B cell (primary cell): Measurements from ENCODE around the gene DLGAP4. TPM values are rescaled to one million over a fixed set of nuclear protein-coding genes. Genes with fewer than 3 reads are reported as not detected.

Experiments
- ATAC-seq: fragments of 200-7000 bp; cut with Tn5 transposase; one replicate; pipeline ENCODE4 v1.10.0; 2021; ENCODE audit warnings: low read depth, mild to moderate bottlenecking, moderate number of reproducible peaks, moderate library complexity
- CTCF ChIA-PET: fragments of 350-600 bp; sonication (Branson Sonifier 250); formaldehyde crosslinking; loops from one replicate; lab custom pipeline; 2021; ENCODE audit warnings: antibody characterized with exemption, inconsistent platforms; lab: Charles Lee
- POLR2A ChIA-PET: fragments of 350-600 bp; sonication (Branson Sonifier 250); formaldehyde crosslinking; loops from one replicate; lab custom pipeline; 2021; ENCODE audit warnings: antibody characterized with exemption; lab: Charles Lee
- DNase-seq: peaks from one replicate; pipeline ENCODE4 v3.0.0; 2013
- H2AFZ ChIP-seq: 2 replicates; pipeline ENCODE4 v1.6.1; 2012; ENCODE audit warnings: mild to moderate bottlenecking, low read depth, low read length; ENCODE audit not compliant: insufficient read depth, poor library complexity, severe bottlenecking
- H3K27ac ChIP-seq, 2 donors: 1 replicate in 1 of 2; 2 replicates in 1 of 2; pipeline ENCODE4 v1.5.1; 2012 to 2013; ENCODE audit warnings: low read length in 2 of 2, mild to moderate bottlenecking in 2 of 2, moderate library complexity in 1 of 2
- H3K27me3 ChIP-seq, 4 experiments: fragments of 200-600 bp in 1 of 4; sonication (generic) in 1 of 4; replicated peaks in 1 of 4; 1 replicate in 2 of 4; 2 replicates in 2 of 4; pipeline versions ENCODE4 v1.6.1 to v1.7.0; 2013 to 2016; ENCODE audit warnings: low read length in 3 of 4, mild to moderate bottlenecking in 2 of 4, mixed read lengths in 1 of 4, moderate library complexity in 1 of 4; ENCODE audit not compliant: insufficient read depth in 4 of 4, control insufficient read depth in 3 of 4; ENCODE audit errors: control extremely low read depth in 1 of 4
- H3K36me3 ChIP-seq, 2 experiments: replicated peaks in 1 of 2; 1 replicate in 1 of 2; 2 replicates in 1 of 2; pipeline versions ENCODE4 v1.6.1 to v1.7.1; 2013; ENCODE audit warnings: low read length in 1 of 2; ENCODE audit not compliant: insufficient read depth in 2 of 2, control insufficient read depth in 1 of 2; ENCODE audit errors: control extremely low read depth in 1 of 2, extremely low read depth in 1 of 2
- H3K4me1 ChIP-seq, 2 donors: fragments of 200-600 bp in 1 of 2; sonication (generic) in 1 of 2; 1 replicate in 1 of 2; 2 replicates in 1 of 2; pipeline versions ENCODE4 v1.5.1 to v1.6.1; 2013 to 2017; ENCODE audit warnings: low read length in 2 of 2; ENCODE audit not compliant: control insufficient read depth in 2 of 2, insufficient read depth in 2 of 2
- H3K4me2 ChIP-seq: replicated peaks from 2 replicates; pipeline ENCODE3; 2012; ENCODE audit warnings: mild to moderate bottlenecking, low read depth, low read length; ENCODE audit not compliant: poor library complexity, severe bottlenecking
- H3K4me3 ChIP-seq, 5 experiments: fragments of 200-600 bp in 1 of 5; sonication (generic) in 1 of 5; 1 replicate in 3 of 5; 2 replicates in 2 of 5; pipeline versions ENCODE4 v1.5.1 to v1.7.0; 2011 to 2016; ENCODE audit warnings: low read length in 4 of 5, mild to moderate bottlenecking in 4 of 5, low read depth in 2 of 5, control low read depth in 1 of 5, moderate library complexity in 1 of 5; ENCODE audit not compliant: insufficient read depth in 1 of 5; ENCODE audit errors: control extremely low read depth in 1 of 5, extremely low read depth in 1 of 5
- H3K79me2 ChIP-seq: fragments of 200-600 bp; sonication (generic); one replicate; pipeline ENCODE4 v1.6.0; 2016; ENCODE audit warnings: low read length; ENCODE audit not compliant: control insufficient read depth, insufficient read depth
- H3K9ac ChIP-seq: fragments of 200-600 bp; sonication (generic); 2 replicates; pipeline ENCODE4 v1.6.1; 2017; ENCODE audit warnings: mild to moderate bottlenecking, low read length, moderate library complexity
- H3K9me3 ChIP-seq, 3 donors: one replicate each; pipeline versions ENCODE4 v1.6.1 to v1.7.1; 2013; ENCODE audit warnings: low read length in 2 of 3; ENCODE audit not compliant: control insufficient read depth in 2 of 3, insufficient read depth in 1 of 3; ENCODE audit errors: control extremely low read depth in 1 of 3
- H4K20me1 ChIP-seq: 2 replicates; pipeline ENCODE4 v1.6.0; 2012; ENCODE audit warnings: mild to moderate bottlenecking, low read length; ENCODE audit not compliant: insufficient read depth, control insufficient read depth, poor library complexity, severe bottlenecking
- H3K27ac Mint-ChIP-seq: one replicate; pipeline ENCODE4 v1.8.0; 2021; ENCODE audit warnings: mixed read lengths
- H3K27me3 Mint-ChIP-seq: one replicate; pipeline ENCODE4 v1.8.0; 2021; ENCODE audit warnings: mixed read lengths
- H3K4me1 Mint-ChIP-seq: one replicate; pipeline ENCODE4 v1.8.0; 2021; ENCODE audit warnings: mixed read lengths
- H3K4me3 Mint-ChIP-seq: one replicate; pipeline ENCODE4 v1.8.0; 2021; ENCODE audit warnings: mixed read lengths
- H3K9me3 Mint-ChIP-seq: one replicate; pipeline ENCODE4 v1.8.0; 2022; ENCODE audit warnings: mixed read lengths; ENCODE audit not compliant: insufficient read depth
- CTCF ChIP-seq: fragments of 200-600 bp; IDR thresholded peaks from one replicate; pipeline ENCODE4 v1.8.0; 2022; ENCODE audit warnings: antibody characterized with exemption, mild to moderate bottlenecking
- EZH2 ChIP-seq: IDR thresholded peaks from 2 replicates; pipeline ENCODE4 v1.6.1; 2012; ENCODE audit warnings: borderline replicate concordance, low read depth, mild to moderate bottlenecking, moderate library complexity, low read length; ENCODE audit not compliant: insufficient read depth, poor library complexity, severe bottlenecking
- WGBS: methylation state at CpG from one replicate; pipeline ENCODE4 v1.1.5; 2013; ENCODE audit warnings: missing lambda C conversion rate; ENCODE audit not compliant: insufficient coverage; 5-methylcytosine and 5-hydroxymethylcytosine counted together
- intact Hi-C: fragments of 100-400 bp; cut with micrococcal nuclease; formaldehyde crosslinking; loops from one replicate; pipeline ENCODE4 v1.10.0; 2022
- polyA plus RNA-seq: library from polyadenylated mRNA; depleted of rRNA; stranded (reverse); fragments of >200 nt; gene quantifications from 2 replicates; pipeline ENCODE4 v1.2.3, GENCODE V29; 2012
- total RNA-seq, 2 donors: library from RNA; stranded (reverse); fragments of 120-200 nt in 1 of 2; gene quantifications; 1 replicate in 1 of 2; 2 replicates in 1 of 2; pipeline versions ENCODE4 v1.2.3 to v1.2.4, GENCODE V29; 2013 to 2022

DLGAP4 gene
- total and polyA plus RNA-seq, 2 donors (not counting 1 experiment from before 2014, with no cell fraction given) = 68.8 to 87.8 TPM

- Histone ChIP-seq H3K27me3 (no peaks in the 10 kb centered on the region), H4K20me1 (no peaks in the 10 kb centered on the region), H3K4me1 (no peaks in the 10 kb centered on the region), H3K27ac (no peak overlapping the region), H2AFZ (no peak overlapping the region), H3K4me3 (no peak overlapping the region), H3K9me3 (no peaks in the 10 kb centered on the region), H3K4me2 (no peak overlapping the region), H3K79me2 (no peaks in the 10 kb centered on the region), H3K36me3 (no peaks in the 10 kb centered on the region), H3K9ac (no peak overlapping the region)
- POLR2A ChIA-PET = no interaction called here
- ATAC-seq (no peak), DNase-seq (no peak)
- no peaks in the 10 kb centered on the region for H3K4me1 Mint-ChIP-seq
- no peak overlapping the region for H3K27ac Mint-ChIP-seq
- no peaks in the 10 kb centered on the region for H3K27me3 Mint-ChIP-seq
- no peak overlapping the region for H3K4me3 Mint-ChIP-seq
- intact Hi-C loops = no loop called here
- CTCF ChIA-PET = interaction anchor here (1.5 kb wide), 1 partner anchor 9 kb away, joined by 4 read pairs; no protein-coding TSS in a partner anchor
- TF ChIP-seq EZH2 (no peak), CTCF (no peak)
- whole genome bisulfite sequencing = 90% methylated on average over 14 of the region's 20 CpGs
- no peaks in the 10 kb centered on the region for H3K9me3 Mint-ChIP-seq
Measured at GRCh38 chr20:36264426-36265246, 41.5 kb upstream of the DLGAP4 start.

- no peaks in the 10 kb centered on the region for H3K4me1 Mint-ChIP-seq
- no peaks in the 10 kb centered on the region for H3K27me3 Mint-ChIP-seq
- no peak overlapping the region for H3K27ac Mint-ChIP-seq
- no peaks in the 10 kb centered on the region for H3K9me3 Mint-ChIP-seq
- H3K4me1 ChIP-seq = no peaks in the 10 kb centered on the region
- no peaks in the 10 kb centered on the region for H3K9me3 ChIP-seq
- intact Hi-C loops = no loop called here
- no peak overlapping the region for H3K9ac ChIP-seq
- no peak overlapping the region for H3K4me3 ChIP-seq
- no peak overlapping the region for H3K4me3 Mint-ChIP-seq
- H3K36me3 ChIP-seq = no peaks in the 10 kb centered on the region
- no peak overlapping the region for H2AFZ ChIP-seq
- no peak for DNase-seq
- CTCF ChIA-PET = no interaction called here
- no peak overlapping the region for H3K4me2 ChIP-seq
- ATAC-seq = no peak
- POLR2A ChIA-PET = no interaction called here
- H4K20me1 ChIP-seq = no peaks in the 10 kb centered on the region
- no peaks in the 10 kb centered on the region for H3K79me2 ChIP-seq
- TF ChIP-seq EZH2 (no peak), CTCF (no peak)
- H3K27me3 ChIP-seq = no peaks in the 10 kb centered on the region
- WGBS = 81% methylated on average over 5 of the region's 6 CpGs
- no peak overlapping the region for H3K27ac ChIP-seq
Measured at GRCh38 chr20:36266189-36266588, 40.0 kb upstream of the DLGAP4 start.
